Lower leg skin (tissue), 4 donors: Measurements from ENCODE around the gene IL7R. TPM values are rescaled to one million over a fixed set of nuclear protein-coding genes. Genes with fewer than 3 reads are reported as not detected.

ENCODE experiments used
- DNase-seq, 2 donors: peaks; one replicate each; pipeline ENCODE4 v3.0.0-alpha.2; 2019; ENCODE audit warnings: low spot score in 2 of 2
- H3K4me3 ChIP-seq: fragments of 200-600 bp; sonication (generic); 2 replicates; pipeline ENCODE4 v1.5.1; 2017; ENCODE audit warnings: mild to moderate bottlenecking, low read depth; ENCODE audit not compliant: poor library complexity, severe bottlenecking
- CTCF ChIP-seq, 3 donors: fragments of 450-650 bp; IDR thresholded peaks; one replicate each; pipeline ENCODE4 v1.5.1; 2016; ENCODE audit warnings: antibody characterized with exemption in 3 of 3, mild to moderate bottlenecking in 3 of 3, moderate library complexity in 2 of 3
- POLR2A ChIP-seq, 2 donors: fragments of 450-650 bp; IDR thresholded peaks; one replicate each; pipeline ENCODE4 v1.6.1; 2016 to 2017; ENCODE audit warnings: antibody characterized with exemption in 2 of 2, mild to moderate bottlenecking in 1 of 2, moderate library complexity in 1 of 2
- WGBS, 2 donors: methylation state at CpG; one replicate each; pipeline ENCODE4 v1.1.5; 2018; 5-methylcytosine and 5-hydroxymethylcytosine counted together
- intact Hi-C: fragments of 100-400 bp; cut with DNase I; formaldehyde crosslinking; loops from one replicate; pipeline ENCODE4 v1.15.0; 2023; ENCODE audit warnings: low total_unique reads
- total RNA-seq, 4 donors: library from RNA; depleted of rRNA; stranded (reverse); fragments of >200 nt; gene quantifications; one replicate each; pipeline ENCODE4 v1.1.0, GENCODE V29; 2016

IL7R gene
- total RNA-seq, 4 donors from 2014 or later: 1.4 to 5.5 (median 4.4) TPM

- no peak for TF ChIP-seq CTCF (IDR thresholded peaks at IDR 0.05)
- no peak for TF ChIP-seq POLR2A (IDR thresholded peaks at IDR 0.05)
- 78 to 88% methylated on average over 1 of the region's 1 CpG for WGBS, 2 donors
- no peak for DNase-seq
- intact Hi-C loops: no loop called here
- H3K4me3 ChIP-seq: no peak overlapping the region
These were observed 4.0 kb downstream of the IL7R start for GRCh38 chr5:35860686-35861085.

- no peak overlapping the region for H3K4me3 ChIP-seq
- TF ChIP-seq POLR2A (IDR thresholded peaks at IDR 0.05) (no peak), CTCF (IDR thresholded peaks at IDR 0.05) (no peak)
- 42 to 56% methylated on average over 1 of the region's 1 CpG for WGBS, 2 donors
- DNase-seq: no peak
- intact Hi-C loops: no loop called here
These were observed 5.0 kb downstream of the IL7R start for GRCh38 chr5:35861718-35862117.

- intact Hi-C loops: no loop called here
These were observed 5.4 kb downstream of the IL7R start for GRCh38 chr5:35862126-35862525.

GRCh38 chr5:35863159-35863558, 6.5 kb downstream of the IL7R start:
- intact Hi-C loops: no loop called here
- no peak overlapping the region for H3K4me3 ChIP-seq
- TF ChIP-seq CTCF (IDR thresholded peaks at IDR 0.05): no peak
- TF ChIP-seq POLR2A (IDR thresholded peaks at IDR 0.05): no peak
- 52 to 62% methylated on average over 3 of the region's 3 CpGs for WGBS, 2 donors
- no peak for DNase-seq

More at GRCh38 chr5:35862126-35862525, 5.4 kb downstream of the IL7R start:
- TF ChIP-seq CTCF (IDR thresholded peaks at IDR 0.05): no peak
- no peak for TF ChIP-seq POLR2A (IDR thresholded peaks at IDR 0.05)
- H3K4me3 ChIP-seq: no peak overlapping the region
- no peak for DNase-seq
- WGBS, 2 donors: 66 to 79% methylated on average over 2 of the region's 2 CpGs

GRCh38 chr5:35867998-35868397, 11.3 kb downstream of the IL7R start:
- no peak overlapping the region for H3K4me3 ChIP-seq
- WGBS, 2 donors: 94% methylated on average over 4 of the region's 4 CpGs
- intact Hi-C loops: no loop called here
- TF ChIP-seq POLR2A (IDR thresholded peaks at IDR 0.05): no peak
- TF ChIP-seq CTCF (IDR thresholded peaks at IDR 0.05): no peak
- no peak for DNase-seq

- TF ChIP-seq POLR2A (IDR thresholded peaks at IDR 0.05): no peak
- no peak for TF ChIP-seq CTCF (IDR thresholded peaks at IDR 0.05)
- no peak overlapping the region for H3K4me3 ChIP-seq
- 81 to 84% methylated on average over 5 of the region's 5 CpGs for WGBS, 2 donors
- intact Hi-C loops: no loop called here
- DNase-seq: no peak
These were observed 13.1 kb downstream of the IL7R start for GRCh38 chr5:35869685-35870277.
